ENCODE results near the gene TMEM163. TPM values are rescaled to one million over a fixed set of nuclear protein-coding genes. Genes with fewer than 3 reads are reported as not detected.
"Not testable (repeated sequence)": the region's sequence is repeated elsewhere in the genome, so short reads cannot be mapped to it uniquely, and the experiment has no call there.

The TMEM163 gene
- total RNA-seq, 6 experiments from 2014 or later, result not detected

DNA sequence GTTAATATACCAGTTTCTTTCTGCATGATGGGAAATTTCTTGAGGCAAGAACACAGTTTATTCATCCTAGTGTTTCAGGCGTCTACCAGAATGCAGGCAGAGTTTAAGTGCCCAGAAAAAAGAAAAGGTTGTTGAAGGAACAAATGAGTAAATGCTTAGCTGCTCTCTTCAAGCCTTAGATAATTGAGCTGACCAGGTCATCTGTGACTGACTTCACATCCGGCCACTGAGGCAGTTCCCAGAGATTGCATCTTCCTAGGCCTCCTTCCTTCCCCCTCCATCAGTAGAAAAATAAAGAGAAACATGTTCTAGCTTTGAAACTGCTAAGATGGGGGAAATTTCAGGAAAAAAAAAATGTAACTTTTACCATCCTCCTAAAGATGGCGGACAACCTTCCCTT, 9.4 kb upstream of the TMEM163 start:
- Mint-ChIP-seq H3K4me1 (ENCODE audit: low read depth) (no peaks in the 10 kb centered on the region), H3K27ac (no peak overlapping the region), H3K4me3 (no peak overlapping the region), H3K27me3 (ENCODE audit: insufficient read depth) (peaks cover 3% of the 10 kb centered on the region), H3K36me3 (ENCODE audit: low read depth) (no peaks in the 10 kb centered on the region), H3K9me3 (no peaks in the 10 kb centered on the region)
- TF ChIP-seq, protein P1, sequence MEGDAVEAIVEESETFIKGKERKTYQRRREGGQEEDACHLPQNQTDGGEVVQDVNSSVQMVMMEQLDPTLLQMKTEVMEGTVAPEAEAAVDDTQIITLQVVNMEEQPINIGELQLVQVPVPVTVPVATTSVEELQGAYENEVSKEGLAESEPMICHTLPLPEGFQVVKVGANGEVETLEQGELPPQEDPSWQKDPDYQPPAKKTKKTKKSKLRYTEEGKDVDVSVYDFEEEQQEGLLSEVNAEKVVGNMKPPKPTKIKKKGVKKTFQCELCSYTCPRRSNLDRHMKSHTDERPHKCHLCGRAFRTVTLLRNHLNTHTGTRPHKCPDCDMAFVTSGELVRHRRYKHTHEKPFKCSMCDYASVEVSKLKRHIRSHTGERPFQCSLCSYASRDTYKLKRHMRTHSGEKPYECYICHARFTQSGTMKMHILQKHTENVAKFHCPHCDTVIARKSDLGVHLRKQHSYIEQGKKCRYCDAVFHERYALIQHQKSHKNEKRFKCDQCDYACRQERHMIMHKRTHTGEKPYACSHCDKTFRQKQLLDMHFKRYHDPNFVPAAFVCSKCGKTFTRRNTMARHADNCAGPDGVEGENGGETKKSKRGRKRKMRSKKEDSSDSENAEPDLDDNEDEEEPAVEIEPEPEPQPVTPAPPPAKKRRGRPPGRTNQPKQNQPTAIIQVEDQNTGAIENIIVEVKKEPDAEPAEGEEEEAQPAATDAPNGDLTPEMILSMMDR (IDR thresholded peaks at IDR 0.05), result no peak
- DNase-seq, result no peak

DNA sequence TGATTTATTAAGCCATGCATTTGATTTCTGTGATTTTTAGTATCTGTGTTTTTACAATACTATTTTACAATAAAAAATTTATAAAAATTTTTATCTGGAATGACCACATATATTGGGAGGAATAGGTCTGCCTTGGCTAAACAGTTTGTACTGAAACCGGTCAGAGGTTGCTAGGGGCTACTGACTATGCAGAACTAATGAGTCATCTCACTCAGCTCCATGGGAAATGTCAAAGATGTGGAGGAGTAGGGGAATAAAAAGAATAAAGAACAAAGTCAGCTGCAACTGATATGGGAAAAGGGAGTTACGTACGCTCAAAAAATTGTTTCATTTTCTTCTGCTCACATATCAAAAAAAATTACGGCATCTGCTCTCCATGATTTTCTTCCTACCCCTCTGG, 8.6 kb upstream of the TMEM163 start:
- Mint-ChIP-seq H3K27ac (no peak overlapping the region), H3K4me3 (no peak overlapping the region), H3K36me3 (ENCODE audit: low read depth) (no peaks in the 10 kb centered on the region), H3K4me1 (ENCODE audit: low read depth) (no peaks in the 10 kb centered on the region), H3K27me3 (ENCODE audit: insufficient read depth) (peaks cover 3% of the 10 kb centered on the region), H3K9me3 (no peaks in the 10 kb centered on the region)
- TF ChIP-seq, protein P1 (IDR thresholded peaks at IDR 0.05), result no peak
- peak; percentile 4 for DNase-seq

DNA sequence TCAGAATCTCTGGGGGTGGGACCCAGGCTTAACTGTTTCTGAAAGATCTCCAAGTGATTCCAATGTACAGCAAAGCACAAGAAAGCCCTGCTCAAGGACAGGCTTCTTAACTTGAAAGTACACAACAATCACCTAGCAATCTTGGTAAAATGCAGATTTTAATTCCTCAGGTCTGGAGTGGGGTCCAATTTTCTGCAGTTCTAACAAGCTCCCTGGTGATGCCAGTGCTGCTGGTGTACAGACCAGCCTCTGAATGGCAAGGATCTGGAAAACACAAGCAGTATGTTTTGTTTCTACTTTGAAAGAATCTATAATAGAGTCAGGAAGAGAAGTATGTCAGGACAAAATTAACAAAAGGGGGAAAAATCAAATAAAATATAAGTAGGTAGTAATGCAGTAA, 7.8 kb upstream of the TMEM163 start:
- Mint-ChIP-seq H3K4me1 (ENCODE audit: low read depth) (no peaks in the 10 kb centered on the region), H3K4me3 (no peak overlapping the region), H3K9me3 (no peaks in the 10 kb centered on the region), H3K27ac (no peak overlapping the region), H3K27me3 (ENCODE audit: insufficient read depth) (peaks cover 11% of the 10 kb centered on the region), H3K36me3 (ENCODE audit: low read depth) (no peaks in the 10 kb centered on the region)
- TF ChIP-seq, protein P1 (IDR thresholded peaks at IDR 0.05), result no peak
- DNase-seq, result no peak

DNA sequence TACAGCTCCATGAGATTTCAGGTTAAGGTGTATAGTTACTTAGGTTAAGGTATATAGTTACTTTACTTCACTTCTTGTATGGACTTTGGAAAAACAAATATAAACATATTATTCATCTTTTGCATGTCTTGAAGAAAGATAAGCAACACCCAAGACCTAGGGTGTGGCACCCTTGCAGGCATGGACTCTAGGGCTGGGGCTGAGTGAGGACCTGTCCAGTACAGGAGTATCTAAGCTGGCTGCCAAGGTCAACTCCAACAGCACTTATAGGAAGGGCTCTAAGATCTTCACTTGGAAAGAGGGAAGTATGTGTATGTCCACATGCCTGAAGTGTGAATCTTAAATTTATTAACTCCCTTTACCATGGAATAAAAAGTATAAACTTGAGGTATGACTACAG, 7.1 kb upstream of the TMEM163 start:
- Mint-ChIP-seq H3K27ac (no peak overlapping the region), H3K36me3 (ENCODE audit: low read depth) (no peaks in the 10 kb centered on the region), H3K4me3 (no peak overlapping the region), H3K4me1 (ENCODE audit: low read depth) (no peaks in the 10 kb centered on the region), H3K27me3 (ENCODE audit: insufficient read depth) (peaks cover 16% of the 10 kb centered on the region), H3K9me3 (no peaks in the 10 kb centered on the region)
- TF ChIP-seq, protein P1 (IDR thresholded peaks at IDR 0.05), result no peak
- no peak for DNase-seq

DNA sequence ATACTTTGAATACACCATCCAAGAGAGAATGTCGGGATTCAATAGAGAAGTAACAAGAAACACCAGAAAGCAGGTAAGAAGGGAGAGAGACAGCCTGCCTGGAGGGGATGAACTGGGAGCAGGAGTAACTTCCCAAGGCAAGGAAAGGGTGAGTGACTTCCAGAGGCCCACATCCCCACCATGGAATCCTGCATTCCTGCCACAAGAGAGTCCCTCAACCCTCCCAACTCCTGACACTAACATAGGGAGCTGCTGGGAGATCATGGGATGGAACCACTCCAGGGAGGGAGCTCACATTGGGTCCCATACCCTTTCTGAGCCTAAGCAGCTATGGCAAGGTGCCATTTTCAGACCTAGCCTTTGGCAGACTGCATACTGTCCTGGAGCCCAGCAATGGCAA, 5.5 kb upstream of the TMEM163 start:
- H3K27ac Mint-ChIP-seq, result no peak overlapping the region
- TF ChIP-seq, protein P1 (IDR thresholded peaks at IDR 0.05), result no peak
- no peak overlapping the region for H3K4me3 Mint-ChIP-seq
- no peaks in the 10 kb centered on the region for H3K9me3 Mint-ChIP-seq
- no peak for DNase-seq
- H3K36me3 Mint-ChIP-seq (ENCODE audit: low read depth), result no peaks in the 10 kb centered on the region
- peaks cover 25% of the 10 kb centered on the region for H3K27me3 Mint-ChIP-seq (ENCODE audit: insufficient read depth)
- no peaks in the 10 kb centered on the region for H3K4me1 Mint-ChIP-seq (ENCODE audit: low read depth)

DNA sequence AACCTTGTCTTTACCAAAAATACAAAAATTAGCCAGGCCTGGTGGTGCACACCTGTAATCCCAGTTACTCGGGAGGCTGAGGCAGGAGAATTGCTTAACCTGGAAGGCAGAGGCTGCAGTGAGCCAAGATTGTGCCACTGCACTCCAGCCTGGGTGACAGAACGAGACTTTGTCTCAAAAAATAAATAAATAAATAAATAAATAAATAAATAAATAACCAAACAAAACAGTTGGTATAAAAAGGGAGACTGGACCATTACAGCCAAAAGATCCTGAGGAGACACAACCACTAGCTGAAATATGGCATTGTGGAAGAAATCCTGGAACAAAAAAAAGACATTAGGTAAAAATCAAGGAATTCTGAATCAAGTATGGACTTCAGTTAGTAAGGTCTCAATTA, 4.9 kb upstream of the TMEM163 start:
- not testable (repeated sequence) for H3K4me3 Mint-ChIP-seq; H3K36me3 Mint-ChIP-seq (ENCODE audit: low read depth); DNase-seq; H3K4me1 Mint-ChIP-seq (ENCODE audit: low read depth); H3K27ac Mint-ChIP-seq; H3K9me3 Mint-ChIP-seq
- H3K27me3 Mint-ChIP-seq (ENCODE audit: insufficient read depth), result peaks cover 26% of the 10 kb centered on the region

Data from HFFc6 (cell line).